AG04449 (cell line): Measurements from ENCODE around the gene RASL12.

Source experiments
- CTCF ChIA-PET: fragments of 350-600 bp; formaldehyde crosslinking; extraction: SDS; loops from one replicate; lab custom pipeline; 2021; ENCODE audit warnings: antibody characterized with exemption; lab: Yijun Ruan, JAX
- POLR2A ChIA-PET: fragments of 400-600, 350-600 bp; formaldehyde crosslinking; extraction: SDS; loops from one replicate; lab custom pipeline; 2020; ENCODE audit warnings: antibody characterized with exemption, inconsistent platforms; lab: Yijun Ruan, JAX
- DNase-seq: peaks from one replicate; pipeline ENCODE4 v3.0.0-alpha.2; 2010; ENCODE audit warnings: low read depth, low spot score
- H3K4me3 ChIP-seq: 2 replicates; pipeline ENCODE4 v1.5.1; 2011; ENCODE audit warnings: low read depth, mild to moderate bottlenecking, control low read depth, low read length
- CTCF ChIP-seq: IDR thresholded peaks from one replicate; pipeline ENCODE4 v1.5.1; 2011; ENCODE audit warnings: mild to moderate bottlenecking, moderate library complexity, low read length, control low read depth, inconsistent platforms; ENCODE audit not compliant: insufficient read depth; ENCODE audit errors: missing control alignments

RASL12 gene

GRCh38 chr15:65085207-65085753, 17.5 kb upstream of the RASL12 start:
- no peak overlapping the region for H3K4me3 ChIP-seq
- DNase-seq = no peak
- ChIA-PET CTCF (interaction anchor here (0.7 to 14.3 kb wide), 12 partner anchors 8 to 292 kb away, joined by 3 to 338 read pairs (median 22); partner anchors contain the start of genes KBTBD13 and SLC51B), POLR2A (no interaction called here)
- TF ChIP-seq CTCF = no peak

DNA sequence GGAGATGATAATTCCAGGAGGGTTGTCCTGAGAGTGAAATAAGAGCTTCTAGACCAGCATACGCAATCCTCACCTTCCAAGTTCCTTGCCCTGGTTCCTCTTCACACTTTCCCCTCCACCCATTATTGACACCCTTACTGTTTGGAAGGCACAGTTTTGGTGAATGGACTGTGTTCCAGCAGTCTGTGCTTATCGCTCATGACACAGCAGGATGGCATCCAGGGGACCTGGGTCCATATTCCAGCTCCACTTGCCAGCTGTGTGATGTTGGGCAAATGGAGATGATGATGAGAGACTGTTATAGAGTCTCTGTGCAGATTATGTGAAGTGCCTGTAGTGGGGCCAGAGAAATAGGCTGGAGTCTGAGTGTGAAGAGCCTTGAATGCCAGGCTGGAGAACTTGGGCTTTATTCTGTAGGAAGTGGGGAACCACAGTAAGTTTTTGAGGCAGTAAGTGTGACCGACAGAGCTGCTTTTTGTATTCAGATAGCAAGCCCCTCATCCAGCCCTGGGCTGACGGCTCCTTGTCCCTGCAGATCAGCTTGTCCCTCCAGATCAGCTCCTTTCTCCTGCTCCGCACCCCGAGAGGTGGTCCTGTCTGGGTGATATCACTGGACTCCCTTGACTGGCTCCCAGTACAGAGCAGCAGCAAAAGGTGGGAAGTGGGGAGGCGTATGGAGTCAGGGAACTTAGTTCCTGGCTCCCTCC, 16.9 kb upstream of the RASL12 start:
- H3K4me3 ChIP-seq = no peak overlapping the region
- CTCF ChIA-PET = interaction anchor here (0.8 to 14.3 kb wide), 8 partner anchors 9 to 356 kb away, joined by 3 to 338 read pairs (median 47); partner anchors contain the start of gene SLC51B
- no peak for DNase-seq
- POLR2A ChIA-PET = no interaction called here
- TF ChIP-seq CTCF = no peak

DNA sequence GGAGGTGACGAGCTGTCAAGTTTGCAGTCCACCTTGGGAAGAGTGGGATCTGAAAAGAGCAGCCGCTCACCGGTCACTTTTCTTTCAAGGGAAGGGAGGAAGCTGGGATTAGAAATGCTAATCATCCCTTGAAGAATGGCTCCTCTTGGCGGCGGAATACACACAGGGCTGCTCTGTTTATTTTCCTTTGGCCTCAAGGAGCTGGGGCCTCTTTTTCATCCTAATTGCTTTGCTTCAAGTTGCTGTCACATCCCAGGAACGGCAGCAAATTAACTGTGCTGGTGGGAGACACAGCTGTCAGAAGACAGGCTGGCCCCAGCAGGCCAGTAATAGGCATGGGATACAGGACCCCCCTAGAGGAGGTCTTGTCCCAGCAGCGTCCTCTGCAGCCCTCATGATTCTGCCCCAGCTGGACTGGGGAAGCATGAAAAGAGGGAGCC, 15.5 kb upstream of the RASL12 start:
- ChIA-PET CTCF (interaction anchor here (0.7 to 14.3 kb wide), 13 partner anchors 10 to 351 kb away, joined by 3 to 338 read pairs (median 11); partner anchors contain the start of genes RASL12, SLC51B and UBAP1L), POLR2A (no interaction called here)
- H3K4me3 ChIP-seq = no peak overlapping the region
- no peak for DNase-seq
- peak; percentile 23 for TF ChIP-seq CTCF

DNA sequence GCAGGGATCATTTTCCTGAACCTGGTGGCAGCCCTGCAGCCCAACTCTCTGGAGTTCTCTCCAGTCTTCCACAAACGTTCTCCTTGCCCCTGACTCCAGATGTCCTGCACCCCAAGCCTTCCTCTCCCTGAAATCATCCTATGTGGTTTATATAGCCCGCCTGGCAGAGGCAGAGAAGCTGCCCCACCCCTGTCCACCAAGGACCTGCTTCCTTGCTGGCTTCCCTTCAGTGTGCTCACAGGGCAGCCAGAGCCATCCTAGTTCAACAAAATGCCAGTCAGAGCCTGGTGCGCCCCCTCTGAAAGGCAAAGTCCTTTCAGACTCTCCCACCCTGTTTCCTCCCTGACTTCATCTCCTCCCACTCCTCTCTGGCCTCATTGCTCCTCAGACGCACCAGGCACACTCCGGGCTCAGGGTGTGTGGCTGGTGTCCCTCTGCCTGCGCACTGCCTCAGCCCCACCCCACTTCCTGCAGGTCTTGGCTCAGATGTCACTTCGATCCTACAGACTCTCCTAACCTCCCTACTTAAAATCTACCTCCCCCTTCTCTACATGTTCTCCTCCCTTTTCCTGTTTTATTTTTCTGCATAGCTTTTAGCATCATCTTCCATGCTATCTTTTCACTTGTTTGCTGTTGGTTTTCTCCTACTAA, 14.6 kb upstream of the RASL12 start:
- CTCF ChIA-PET = interaction anchor here (0.7 to 14.3 kb wide), 12 partner anchors 9 to 350 kb away, joined by 3 to 338 read pairs (median 25); partner anchors contain the start of genes RASL12, SLC51B and UBAP1L
- no peak for TF ChIP-seq CTCF
- POLR2A ChIA-PET = no interaction called here
- no peak for DNase-seq
- H3K4me3 ChIP-seq = no peak overlapping the region

DNA sequence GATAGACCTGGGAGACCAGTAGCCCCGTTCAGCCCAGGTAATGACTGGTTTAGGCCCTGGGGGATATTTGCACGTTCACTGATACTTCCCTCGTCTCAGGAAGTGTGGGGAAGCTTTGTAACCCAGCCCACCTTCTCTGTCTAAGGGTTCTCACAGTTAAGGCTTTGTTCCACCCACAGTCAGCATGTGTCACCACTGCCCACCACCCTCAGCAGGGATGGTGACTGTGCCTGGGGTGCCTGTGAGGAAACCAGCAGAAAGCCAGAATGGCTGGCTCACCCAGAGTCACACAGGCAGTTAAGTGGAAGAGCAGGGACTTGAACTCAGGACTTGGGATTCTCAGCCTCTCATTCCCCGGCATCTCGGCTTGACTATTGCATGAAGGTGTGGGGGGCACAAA, 14.0 kb upstream of the RASL12 start:
- ChIA-PET POLR2A (no interaction called here), CTCF (interaction anchor here (2.6 to 14.3 kb wide), 6 partner anchors 8 to 47 kb away, joined by 9 to 338 read pairs (median 95); partner anchors contain the start of gene RASL12)
- no peak for TF ChIP-seq CTCF
- DNase-seq = no peak
- H3K4me3 ChIP-seq = no peak overlapping the region

DNA sequence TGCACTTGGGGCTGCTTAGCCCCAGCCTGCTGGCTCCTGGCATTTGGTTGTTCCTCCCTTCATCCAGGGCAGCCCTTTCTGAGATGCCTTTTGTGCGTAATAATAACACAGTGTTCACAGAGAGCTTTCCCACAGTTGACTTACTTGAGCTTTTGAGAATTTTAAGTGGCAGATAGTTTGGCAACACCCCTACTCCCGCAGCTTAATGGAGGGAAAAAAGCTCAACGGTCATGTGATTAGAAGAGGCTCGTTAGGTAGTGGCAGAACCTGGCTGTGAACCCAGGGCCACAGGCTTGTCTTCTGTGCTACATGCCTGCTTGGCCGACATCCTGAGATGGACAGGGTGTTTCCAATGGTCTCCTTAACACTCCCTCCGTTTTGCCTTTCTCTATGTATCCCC, 13.5 kb upstream of the RASL12 start:
- POLR2A ChIA-PET = no interaction called here
- DNase-seq = no peak
- CTCF ChIA-PET = interaction anchor here (2.6 to 14.3 kb wide), 6 partner anchors 8 to 47 kb away, joined by 9 to 338 read pairs (median 95); partner anchors contain the start of gene RASL12
- no peak for TF ChIP-seq CTCF
- H3K4me3 ChIP-seq = no peak overlapping the region
